IPS-18a (cell line): Measurements from ENCODE around the gene JPH2.

Source experiments
- H3K27ac ChIP-seq: one replicate; pipeline ENCODE4 v1.5.1; 2013; ENCODE audit warnings: low read length
- H3K27me3 ChIP-seq: one replicate; pipeline ENCODE4 v1.6.1; 2013; ENCODE audit warnings: mild to moderate bottlenecking, low read length; ENCODE audit not compliant: control insufficient read depth, insufficient read depth
- H3K36me3 ChIP-seq: one replicate; pipeline ENCODE4 v1.6.1; 2013; ENCODE audit warnings: low read depth, low read length; ENCODE audit not compliant: control insufficient read depth
- H3K4me1 ChIP-seq: one replicate; pipeline ENCODE4 v1.6.1; 2013; ENCODE audit warnings: low read depth, low read length; ENCODE audit not compliant: control insufficient read depth
- H3K4me3 ChIP-seq: one replicate; pipeline ENCODE4 v1.5.1; 2013; ENCODE audit warnings: low read length
- H3K9ac ChIP-seq: one replicate; pipeline ENCODE4 v1.6.1; 2013; ENCODE audit warnings: mild to moderate bottlenecking, low read length, moderate library complexity
- H3K9me3 ChIP-seq: one replicate; pipeline ENCODE4 v1.6.1; 2013; ENCODE audit warnings: low read depth, low read length; ENCODE audit not compliant: control insufficient read depth

The JPH2 gene

GRCh38 chr20:44102582-44102981 is 84.4 kb downstream of the JPH2 start:
- H3K9ac ChIP-seq: no peak overlapping the region
- no peaks in the 10 kb centered on the region for H3K4me1 ChIP-seq
- no peaks in the 10 kb centered on the region for H3K36me3 ChIP-seq
- H3K4me3 ChIP-seq: no peak overlapping the region
- H3K27ac ChIP-seq: no peak overlapping the region
- no peaks in the 10 kb centered on the region for H3K27me3 ChIP-seq
- no peaks in the 10 kb centered on the region for H3K9me3 ChIP-seq

GRCh38 chr20:44099832-44100231 is 87.2 kb downstream of the JPH2 start:
- Histone ChIP-seq H3K27ac (no peak overlapping the region), H3K36me3 (no peaks in the 10 kb centered on the region), H3K4me1 (no peaks in the 10 kb centered on the region), H3K4me3 (no peak overlapping the region), H3K9ac (no peak overlapping the region), H3K27me3 (no peaks in the 10 kb centered on the region), H3K9me3 (no peaks in the 10 kb centered on the region)

- no peaks in the 10 kb centered on the region for H3K9me3 ChIP-seq
Observed at GRCh38 chr20:44098657-44099056, 88.3 kb downstream of the JPH2 start.

GRCh38 chr20:44098256-44098630 is 88.7 kb downstream of the JPH2 start:
- Histone ChIP-seq H3K4me3 (no peak overlapping the region), H3K27me3 (no peaks in the 10 kb centered on the region), H3K4me1 (no peaks in the 10 kb centered on the region), H3K27ac (no peak overlapping the region), H3K9me3 (no peaks in the 10 kb centered on the region), H3K9ac (no peak overlapping the region), H3K36me3 (no peaks in the 10 kb centered on the region)

More at GRCh38 chr20:44098657-44099056, 88.3 kb downstream of the JPH2 start:
- H3K4me3 ChIP-seq: no peak overlapping the region
- H3K4me1 ChIP-seq: no peaks in the 10 kb centered on the region
- H3K27ac ChIP-seq: no peak overlapping the region
- no peak overlapping the region for H3K9ac ChIP-seq
- no peaks in the 10 kb centered on the region for H3K27me3 ChIP-seq
- no peaks in the 10 kb centered on the region for H3K36me3 ChIP-seq

GRCh38 chr20:44097521-44098255 is 89.3 kb downstream of the JPH2 start:
- H3K27ac ChIP-seq: no peak overlapping the region

GRCh38 chr20:44095831-44096230 is 91.2 kb downstream of the JPH2 start:
- Histone ChIP-seq H3K4me1 (no peaks in the 10 kb centered on the region), H3K36me3 (no peaks in the 10 kb centered on the region), H3K27me3 (no peaks in the 10 kb centered on the region), H3K9me3 (no peaks in the 10 kb centered on the region), H3K9ac (no peak overlapping the region), H3K27ac (no peak overlapping the region), H3K4me3 (no peak overlapping the region)

More at GRCh38 chr20:44097521-44098255, 89.3 kb downstream of the JPH2 start:
- Histone ChIP-seq H3K4me1 (no peaks in the 10 kb centered on the region), H3K9ac (no peak overlapping the region), H3K27me3 (no peaks in the 10 kb centered on the region), H3K4me3 (no peak overlapping the region), H3K9me3 (no peaks in the 10 kb centered on the region), H3K36me3 (no peaks in the 10 kb centered on the region)

GRCh38 chr20:44093249-44093582 is 93.8 kb downstream of the JPH2 start:
- H3K27me3 ChIP-seq: no peaks in the 10 kb centered on the region
- H3K27ac ChIP-seq: no peak overlapping the region
- no peak overlapping the region for H3K9ac ChIP-seq
- H3K4me1 ChIP-seq: no peaks in the 10 kb centered on the region
- no peaks in the 10 kb centered on the region for H3K9me3 ChIP-seq
- no peak overlapping the region for H3K4me3 ChIP-seq
- H3K36me3 ChIP-seq: no peaks in the 10 kb centered on the region

GRCh38 chr20:44092551-44093248 is 94.3 kb downstream of the JPH2 start:
- Histone ChIP-seq H3K27me3 (no peaks in the 10 kb centered on the region), H3K27ac (no peak overlapping the region), H3K4me1 (no peaks in the 10 kb centered on the region), H3K9me3 (no peaks in the 10 kb centered on the region), H3K36me3 (no peaks in the 10 kb centered on the region), H3K9ac (no peak overlapping the region), H3K4me3 (no peak overlapping the region)

- Histone ChIP-seq H3K27me3 (no peaks in the 10 kb centered on the region), H3K9ac (no peak overlapping the region), H3K9me3 (no peaks in the 10 kb centered on the region), H3K4me1 (no peaks in the 10 kb centered on the region), H3K27ac (no peak overlapping the region), H3K4me3 (no peak overlapping the region), H3K36me3 (no peaks in the 10 kb centered on the region)
Observed at GRCh38 chr20:44091026-44091425, 96.0 kb downstream of the JPH2 start.

- Histone ChIP-seq H3K4me3 (no peak overlapping the region), H3K4me1 (no peaks in the 10 kb centered on the region), H3K27me3 (no peaks in the 10 kb centered on the region), H3K9ac (no peak overlapping the region), H3K36me3 (no peaks in the 10 kb centered on the region), H3K27ac (no peak overlapping the region), H3K9me3 (no peaks in the 10 kb centered on the region)
Observed at GRCh38 chr20:44089987-44090674, 96.9 kb downstream of the JPH2 start.

GRCh38 chr20:44087857-44088120 is 99.2 kb downstream of the JPH2 start:
- Histone ChIP-seq H3K4me3 (no peak overlapping the region), H3K36me3 (no peaks in the 10 kb centered on the region), H3K4me1 (no peaks in the 10 kb centered on the region), H3K9me3 (no peaks in the 10 kb centered on the region), H3K27me3 (no peaks in the 10 kb centered on the region), H3K27ac (no peak overlapping the region), H3K9ac (no peak overlapping the region)
